Keratinocyte (primary cell): ENCODE results near the gene SCD5.

Experiments
- EZH2 ChIP-seq: IDR thresholded peaks from one replicate; pipeline ENCODE4 v1.6.1; 2012; ENCODE audit warnings: inconsistent platforms, mild to moderate bottlenecking, low read length, moderate library complexity
- TF ChIP-seq, protein P1 (sequence below), 3 experiments: IDR thresholded peaks in 1 of 3; conservative IDR thresholded peaks in 1 of 3; optimal IDR thresholded peaks in 1 of 3; 2 replicates in 2 of 3; 3 replicates in 1 of 3; pipeline versions ENCODE3 to v1.5.1; 2011; ENCODE audit warnings: low read length in 3 of 3, mild to moderate bottlenecking in 3 of 3, moderate library complexity in 2 of 3, control low read depth in 1 of 3, inconsistent platforms in 1 of 3; ENCODE audit not compliant: insufficient read depth in 2 of 3; ENCODE audit errors: extremely low read depth in 1 of 3

- TF ChIP-seq, protein P1, sequence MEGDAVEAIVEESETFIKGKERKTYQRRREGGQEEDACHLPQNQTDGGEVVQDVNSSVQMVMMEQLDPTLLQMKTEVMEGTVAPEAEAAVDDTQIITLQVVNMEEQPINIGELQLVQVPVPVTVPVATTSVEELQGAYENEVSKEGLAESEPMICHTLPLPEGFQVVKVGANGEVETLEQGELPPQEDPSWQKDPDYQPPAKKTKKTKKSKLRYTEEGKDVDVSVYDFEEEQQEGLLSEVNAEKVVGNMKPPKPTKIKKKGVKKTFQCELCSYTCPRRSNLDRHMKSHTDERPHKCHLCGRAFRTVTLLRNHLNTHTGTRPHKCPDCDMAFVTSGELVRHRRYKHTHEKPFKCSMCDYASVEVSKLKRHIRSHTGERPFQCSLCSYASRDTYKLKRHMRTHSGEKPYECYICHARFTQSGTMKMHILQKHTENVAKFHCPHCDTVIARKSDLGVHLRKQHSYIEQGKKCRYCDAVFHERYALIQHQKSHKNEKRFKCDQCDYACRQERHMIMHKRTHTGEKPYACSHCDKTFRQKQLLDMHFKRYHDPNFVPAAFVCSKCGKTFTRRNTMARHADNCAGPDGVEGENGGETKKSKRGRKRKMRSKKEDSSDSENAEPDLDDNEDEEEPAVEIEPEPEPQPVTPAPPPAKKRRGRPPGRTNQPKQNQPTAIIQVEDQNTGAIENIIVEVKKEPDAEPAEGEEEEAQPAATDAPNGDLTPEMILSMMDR (optimal IDR thresholded peaks at IDR 0.05 in 1 of 3, IDR thresholded peaks at IDR 0.05 in 1 of 3, conservative IDR thresholded peaks at IDR 0.05 in 1 of 3; ENCODE audit: extremely low read depth in 1 of 3, insufficient read depth in 2 of 3, low read length in 3 of 3), result no peak
- no peak for TF ChIP-seq EZH2
These were observed 158.6 kb downstream of the SCD5 start for GRCh38 chr4:82639971-82640370.
